Ammon's horn (tissue), 1 donor: ENCODE measurements around the gene SLC38A6.
A peak's percentile ranks its signal among the peaks of the same experiment; 100 is the strongest.
"Not testable (repeated sequence)": the region's sequence is repeated elsewhere in the genome, so short reads cannot be mapped to it uniquely, and the experiment has no call there.

Experiments used
- DNase-seq: peaks from one replicate; pipeline ENCODE4 v3.0.0-alpha.2; 2016; ENCODE audit warnings: low spot score

SLC38A6 gene

DNA sequence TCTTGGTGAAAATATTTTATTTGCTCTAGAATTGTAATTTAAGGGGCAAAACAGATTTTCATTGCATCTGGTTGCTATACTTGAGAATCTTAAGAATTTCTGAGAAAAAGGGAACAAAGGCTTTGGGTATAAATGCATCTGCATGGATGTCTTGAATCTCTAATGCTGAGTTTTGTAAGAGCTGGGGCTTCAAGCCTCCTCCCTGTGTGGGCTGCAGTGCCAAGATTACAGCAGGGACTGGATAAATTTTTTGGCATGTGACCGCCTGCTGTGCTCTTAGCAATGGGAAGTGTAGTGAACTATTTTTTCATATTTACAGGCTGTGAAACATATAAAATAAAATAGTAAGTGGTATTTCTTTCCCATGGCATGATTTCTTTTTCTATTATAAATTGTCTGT is 70.0 kb downstream of the SLC38A6 start:
- DNase-seq = peak; percentile 16

GRCh38 chr14:61051621-61052020 is 70.6 kb downstream of the SLC38A6 start:
- DNase-seq = no peak

DNA sequence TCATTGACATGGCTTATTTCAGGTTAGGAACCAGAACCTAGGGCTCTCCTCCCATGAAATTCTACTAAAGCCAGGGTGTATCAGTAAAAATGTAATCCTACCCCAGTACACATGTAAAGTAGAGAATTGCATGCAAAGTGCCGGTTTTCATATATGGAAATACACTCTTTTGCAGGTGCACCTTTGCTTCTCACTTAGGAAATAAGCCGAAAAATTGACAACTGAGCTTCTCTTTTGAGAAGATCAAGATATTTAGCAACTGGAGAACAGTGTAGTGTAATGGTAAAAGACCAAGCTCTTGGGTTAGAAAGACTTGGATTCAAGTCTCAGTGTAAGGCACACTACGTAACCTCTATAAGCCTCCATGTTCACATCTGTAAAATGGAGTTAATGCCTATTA is 82.4 kb downstream of the SLC38A6 start:
- no peak for DNase-seq

GRCh38 chr14:61064210-61064609 is 83.2 kb downstream of the SLC38A6 start:
- DNase-seq = no peak

- no peak for DNase-seq
Measured at GRCh38 chr14:61064856-61065255, 83.8 kb downstream of the SLC38A6 start.

- DNase-seq = no peak
Measured at GRCh38 chr14:61065656-61066055, 84.6 kb downstream of the SLC38A6 start.

GRCh38 chr14:61072442-61072841 is 91.4 kb downstream of the SLC38A6 start:
- DNase-seq = not testable (repeated sequence)

GRCh38 chr14:61074852-61075251 is 93.8 kb downstream of the SLC38A6 start:
- DNase-seq = no peak

DNA sequence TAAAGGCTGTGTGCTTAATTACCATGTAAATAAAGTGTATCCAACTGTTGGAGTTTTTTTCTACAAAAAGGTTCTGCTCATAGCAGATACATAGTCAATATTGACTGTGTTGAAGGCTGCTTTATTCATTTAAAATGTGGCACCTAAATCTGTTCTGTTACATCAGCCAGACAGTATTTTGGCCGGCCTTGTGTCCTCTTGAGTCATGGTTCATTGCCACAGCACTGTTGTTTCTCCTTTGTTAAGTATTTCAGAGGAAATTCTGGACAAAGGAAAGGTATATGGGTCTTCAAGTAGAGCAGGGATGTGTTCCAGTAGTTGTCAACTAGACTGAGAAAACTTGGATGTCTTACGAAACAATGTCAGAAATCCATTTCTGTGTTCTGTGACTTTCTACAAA is 95.5 kb downstream of the SLC38A6 start:
- no peak for DNase-seq

DNA sequence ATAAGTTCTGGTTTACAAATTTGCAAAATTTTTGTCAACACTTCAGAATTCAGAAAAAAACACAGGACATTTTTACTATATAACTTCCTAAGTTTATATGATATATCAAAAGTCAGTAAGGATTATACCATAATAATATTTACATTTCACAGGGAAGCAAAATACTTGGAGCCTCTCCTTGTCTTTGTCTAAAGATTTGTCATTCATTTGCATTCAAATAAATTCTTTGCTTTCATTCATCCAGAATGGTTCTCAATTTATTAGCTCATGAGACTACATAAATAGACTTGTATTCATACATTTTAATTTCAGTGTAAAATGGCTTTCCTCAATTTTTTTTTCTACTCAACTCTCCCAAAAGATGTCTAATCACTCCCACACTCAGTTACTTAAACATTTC is 96.4 kb downstream of the SLC38A6 start:
- no peak for DNase-seq

- no peak for DNase-seq
Measured at GRCh38 chr14:61077951-61078720, 97.1 kb downstream of the SLC38A6 start.

- no peak for DNase-seq
Measured at GRCh38 chr14:61080591-61081010, 99.6 kb downstream of the SLC38A6 start.

GRCh38 chr14:61088081-61088480 is 107.0 kb downstream of the SLC38A6 start:
- DNase-seq = no peak

GRCh38 chr14:61089126-61089750 is 108.2 kb downstream of the SLC38A6 start:
- no peak for DNase-seq

DNA sequence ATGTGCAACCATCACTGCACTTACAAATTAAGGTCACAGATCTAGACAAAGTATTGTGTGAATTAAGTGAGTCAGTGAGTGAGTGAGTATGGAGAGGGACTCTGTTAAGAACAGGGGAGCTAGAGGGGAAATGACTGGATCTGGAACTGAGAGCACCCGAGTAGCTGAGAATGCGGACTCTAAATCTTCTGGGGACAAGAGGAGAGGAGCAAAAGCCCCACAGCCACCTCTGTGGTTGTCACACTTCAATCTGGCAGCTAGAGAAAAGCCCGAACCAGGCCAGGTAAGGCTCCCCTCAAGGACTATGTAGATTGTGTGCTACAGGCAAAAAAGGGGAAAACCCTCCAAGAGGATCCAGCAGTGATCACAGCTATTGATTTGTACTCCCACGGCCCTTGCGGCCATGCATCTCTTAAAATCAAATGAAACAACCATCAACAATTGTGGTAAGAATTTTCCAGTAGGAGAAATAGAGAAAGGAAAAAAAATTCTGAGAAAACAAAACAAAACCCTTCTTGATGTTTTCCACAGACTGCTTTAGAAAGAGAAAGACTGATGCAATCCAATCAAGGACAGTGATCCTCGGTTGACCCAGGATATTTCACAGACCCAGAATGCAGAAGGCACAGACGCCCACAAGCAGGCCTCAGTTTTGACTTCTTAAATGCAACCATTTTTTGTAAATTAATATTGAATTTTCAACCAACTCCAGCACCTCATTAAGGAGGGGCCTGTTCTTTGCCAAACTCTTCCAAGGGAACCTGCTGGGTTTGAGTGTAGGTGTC is 109.6 kb downstream of the SLC38A6 start:
- DNase-seq = no peak

DNA sequence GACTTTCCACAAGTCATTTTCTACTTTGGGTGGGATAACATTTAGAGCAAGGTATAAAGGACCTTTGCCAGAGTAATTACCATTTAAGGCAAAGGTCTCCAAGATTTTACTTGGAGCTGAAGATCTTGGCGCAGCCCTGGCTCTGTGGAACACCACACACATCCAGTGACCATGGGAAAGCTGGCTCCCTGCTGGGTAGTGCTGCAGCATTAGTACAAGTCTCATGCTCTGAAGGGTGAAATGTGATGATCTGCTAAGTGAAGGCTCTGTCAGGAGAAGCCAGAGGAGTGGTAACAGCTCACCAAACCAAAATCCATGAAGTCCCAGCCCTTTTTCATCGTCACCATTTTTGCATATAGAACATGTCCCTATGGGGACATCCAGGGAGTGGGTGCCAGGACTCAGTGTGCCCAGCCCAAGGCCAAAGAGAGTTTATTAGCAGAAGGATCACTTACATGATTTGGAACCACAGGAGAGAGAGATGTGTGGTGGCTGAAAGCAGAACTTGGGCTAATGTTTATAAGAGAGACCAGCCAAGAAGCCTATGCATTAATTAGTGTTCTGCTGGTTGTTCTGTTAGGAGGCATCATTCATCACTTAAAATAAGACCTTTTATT is 110.7 kb downstream of the SLC38A6 start:
- DNase-seq = no peak

DNA sequence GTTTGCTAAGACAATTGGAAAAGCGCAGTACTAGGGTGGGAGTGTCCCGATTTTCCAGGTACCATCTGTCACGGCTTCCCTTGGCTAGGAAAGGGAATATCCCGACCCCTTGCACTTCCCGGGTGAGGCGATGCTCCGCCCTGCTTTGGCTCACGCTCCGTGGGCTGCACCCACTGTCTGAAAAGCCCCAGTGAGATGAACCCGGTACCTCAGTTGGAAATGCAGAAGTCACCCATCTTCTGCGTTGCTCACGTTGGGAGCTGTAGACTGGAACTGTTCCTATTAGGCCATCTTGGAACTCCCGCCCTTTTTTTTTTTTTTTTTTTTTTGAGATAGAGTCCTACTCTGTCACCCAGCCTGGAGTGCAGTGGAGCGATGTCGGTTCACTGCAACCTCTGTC is 117.1 kb downstream of the SLC38A6 start:
- DNase-seq = not testable (repeated sequence)

DNA sequence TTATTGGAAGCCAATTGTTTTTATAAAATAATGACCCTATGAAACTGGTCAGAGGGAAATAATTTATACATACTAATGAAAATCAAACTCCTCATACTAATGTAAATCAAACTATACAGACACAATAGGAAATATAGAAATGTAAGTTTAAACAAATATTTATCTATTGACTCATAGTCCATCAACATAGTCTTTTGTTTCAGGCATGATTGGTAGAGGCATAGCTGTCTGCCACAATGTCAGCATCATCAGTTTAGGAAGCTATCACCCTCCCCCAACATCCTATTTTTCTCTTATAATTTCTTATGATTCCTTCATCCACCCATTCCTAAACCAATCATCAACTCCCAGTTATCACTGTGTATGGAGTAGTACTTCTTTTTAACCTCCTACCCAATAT is 117.7 kb downstream of the SLC38A6 start:
- no peak for DNase-seq

DNA sequence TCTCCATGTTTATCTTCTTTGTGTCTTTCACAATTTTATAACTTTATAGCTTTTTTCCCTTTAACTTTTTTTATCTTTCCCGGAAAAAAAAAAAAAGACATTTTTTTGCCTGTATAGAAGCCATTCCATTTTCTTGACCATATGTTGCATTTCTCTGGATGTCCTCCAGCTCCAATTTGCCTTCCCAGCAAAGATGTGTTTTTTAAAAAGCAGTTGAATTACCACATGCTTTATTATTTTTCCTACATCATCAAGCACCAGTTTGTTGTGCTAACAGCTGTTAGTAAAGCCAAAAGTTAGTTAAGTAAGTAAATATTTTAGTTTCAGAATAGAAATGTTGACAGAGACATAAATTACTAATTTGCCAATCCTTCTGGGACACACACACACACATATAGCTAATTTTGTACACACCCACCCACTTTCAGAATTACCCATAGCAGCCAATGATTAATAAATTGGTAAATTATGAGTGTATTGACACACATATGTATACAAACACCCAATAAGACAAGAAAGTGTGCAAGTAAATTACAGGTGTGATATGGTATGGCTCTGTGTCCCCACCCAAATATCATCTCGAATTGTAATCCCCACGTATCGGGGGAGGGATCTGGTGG is 118.3 kb downstream of the SLC38A6 start:
- no peak for DNase-seq

DNA sequence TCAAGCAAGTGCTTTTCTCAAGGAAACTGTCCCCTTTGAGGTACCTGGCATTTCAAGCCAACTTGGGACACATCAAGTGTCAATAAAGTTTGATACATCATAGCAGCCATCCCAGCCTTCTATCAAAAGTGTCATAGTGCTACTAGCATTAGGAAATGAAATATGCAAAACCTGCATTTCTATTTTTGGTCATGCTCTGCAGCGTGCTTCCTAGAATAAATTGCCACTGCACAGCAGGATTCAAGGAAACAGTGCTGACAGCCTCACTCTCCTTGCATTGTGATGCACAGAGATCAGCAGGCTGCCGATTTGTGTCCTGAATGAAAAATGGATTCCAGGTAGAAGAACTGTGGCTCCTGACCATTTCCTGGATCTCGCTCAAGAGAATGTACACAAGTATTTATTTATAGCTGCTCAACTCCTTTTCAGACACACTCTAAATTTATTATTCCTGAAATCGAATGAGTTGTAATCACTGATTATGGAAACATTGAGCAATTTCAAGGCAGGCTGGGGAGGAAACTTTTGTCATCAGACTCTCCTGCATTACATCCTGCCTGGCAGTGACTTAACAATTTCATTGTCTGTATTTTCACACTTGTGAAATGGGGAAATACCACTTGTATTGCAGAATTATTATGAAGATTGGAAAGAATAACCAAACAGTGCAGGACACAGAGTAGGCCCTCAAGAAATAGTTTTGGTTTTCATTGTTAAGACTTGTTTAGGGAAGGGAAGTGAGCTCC is 120.9 kb downstream of the SLC38A6 start:
- DNase-seq = no peak
